PC-9 (cell line): Measurements from ENCODE around the gene JPH4. TPM values are rescaled to one million over a fixed set of nuclear protein-coding genes. Genes with fewer than 3 reads are reported as not detected.

Experiments used
- BruUV-seq: library from RNA; stranded (reverse); fragments of 400-500 nt; replicated peaks from 2 replicates; lab custom pipeline; 2021; lab: Mats Ljungman, UMichigan
- CTCF ChIA-PET: fragments of 300-600 bp; sonication (Branson Sonifier 250); formaldehyde crosslinking; loops from one replicate; lab custom pipeline; 2022; ENCODE audit warnings: antibody characterized with exemption; lab: Charles Lee
- POLR2A ChIA-PET: fragments of 300-600 bp; sonication (Branson Sonifier 250); formaldehyde crosslinking; loops from one replicate; lab custom pipeline; 2022; ENCODE audit warnings: antibody characterized with exemption; ENCODE audit not compliant: unreplicated experiment; lab: Charles Lee
- DNase-seq, 2 experiments: peaks; one replicate each; pipeline versions ENCODE4 v3.0.0 to v3.0.0-alpha.2; 2015 to 2022; ENCODE audit warnings: mixed read lengths in 1 of 2
- H2AFZ ChIP-seq: fragments of 200-600 bp; sonication (generic); 2 replicates; pipeline ENCODE4 v1.8.1; 2017; ENCODE audit warnings: antibody characterized with exemption
- H3F3A ChIP-seq: fragments of 200-600 bp; sonication (generic); 2 replicates; pipeline ENCODE4 v1.8.1; 2017; ENCODE audit warnings: antibody characterized with exemption, mild to moderate bottlenecking, low read depth; ENCODE audit not compliant: insufficient read depth
- H3K27ac ChIP-seq: fragments of 200-600 bp; sonication (generic); 2 replicates; pipeline ENCODE4 v1.6.1; 2016; ENCODE audit warnings: mixed run types
- H3K27me3 ChIP-seq: fragments of 200-600 bp; sonication (generic); 2 replicates; pipeline ENCODE4 v1.6.1; 2016; ENCODE audit warnings: low read depth, mixed run types; ENCODE audit not compliant: insufficient read depth
- H3K36me3 ChIP-seq: fragments of 200-600 bp; sonication (generic); 2 replicates; pipeline ENCODE4 v1.6.1; 2016; ENCODE audit warnings: low read depth, mixed run types
- H3K4me1 ChIP-seq: fragments of 200-600 bp; sonication (generic); replicated peaks from 2 replicates; pipeline ENCODE4 v1.6.1; 2016; ENCODE audit warnings: mixed run types; ENCODE audit not compliant: insufficient read depth
- H3K4me2 ChIP-seq: fragments of 200-600 bp; sonication (generic); 2 replicates; pipeline ENCODE4 v1.6.1; 2017; ENCODE audit warnings: mixed run types
- H3K4me3 ChIP-seq: fragments of 200-600 bp; sonication (generic); 2 replicates; pipeline ENCODE4 v1.6.1; 2016; ENCODE audit warnings: mixed run types
- H3K79me2 ChIP-seq: fragments of 200-600 bp; sonication (generic); 2 replicates; pipeline ENCODE4 v1.6.1; 2017; ENCODE audit warnings: low read depth, mixed run types
- H3K9me2 ChIP-seq: fragments of 200-600 bp; sonication (generic); 2 replicates; pipeline ENCODE4 v1.8.1; 2017; ENCODE audit warnings: mild to moderate bottlenecking; ENCODE audit not compliant: insufficient read depth
- H3K9me3 ChIP-seq: fragments of 200-600 bp; sonication (generic); 2 replicates; pipeline ENCODE4 v1.8.1; 2016; ENCODE audit warnings: low read depth; ENCODE audit not compliant: insufficient read depth
- H4K20me1 ChIP-seq: fragments of 200-600 bp; sonication (generic); 2 replicates; pipeline ENCODE4 v1.8.1; 2017; ENCODE audit not compliant: insufficient read depth
- CTCF ChIP-seq: fragments of 200-600 bp; sonication (generic); conservative IDR thresholded peaks from 2 replicates; pipeline ENCODE4 v1.6.1; 2017; ENCODE audit warnings: mixed run types, antibody characterized with exemption, mild to moderate bottlenecking, moderate library complexity
- EZH2 ChIP-seq: fragments of 200-600 bp; sonication (generic); IDR thresholded peaks from 2 replicates; pipeline ENCODE4 v1.8.0; 2017; ENCODE audit warnings: antibody characterized with exemption, low read depth
- intact Hi-C: fragments of 100-400 bp; cut with micrococcal nuclease; formaldehyde crosslinking; loops from one replicate; pipeline ENCODE4 v1.10.0; 2022; ENCODE audit not compliant: unreplicated experiment
- total RNA-seq: library from RNA; stranded (reverse); gene quantifications from 2 replicates; pipeline ENCODE4 v1.2.3, GENCODE V29; 2021

Gene JPH4
- total RNA-seq, 1 experiment from 2014 or later, result not detected

GRCh38 chr14:23558346-23559009, 20.1 kb downstream of the JPH4 start:
- TF ChIP-seq EZH2, result no peak
- TF ChIP-seq CTCF, result no peak
- no peaks in the 10 kb centered on the region; the same call in 1 of the 2 replicates for H4K20me1 ChIP-seq
- H3K9me3 ChIP-seq, result no peaks in the 10 kb centered on the region
- no peak overlapping the region; the same call in 1 of the 2 replicates for H3K4me2 ChIP-seq
- no peaks in the 10 kb centered on the region; the same call in 1 of the 2 replicates for H3K4me1 ChIP-seq
- no peak overlapping the region for H2AFZ ChIP-seq
- no TSS peak for BruUV-seq
- H3F3A ChIP-seq, result peaks cover 9% of the 10 kb centered on the region
- ChIA-PET CTCF (interaction anchor here (0.5 to 1.1 kb wide), 4 partner anchors 37 to 446 kb away, joined by 3 to 9 read pairs (median 4); no protein-coding TSS in a partner anchor), POLR2A (interaction anchor here (0.6 kb wide), 2 partner anchors 232 to 564 kb away, joined by 4 to 9 read pairs; no protein-coding TSS in a partner anchor)
- no peak overlapping the region for H3K27ac ChIP-seq
- H3K4me3 ChIP-seq, result no peak overlapping the region
- no peaks in the 10 kb centered on the region for H3K79me2 ChIP-seq
- no peaks in the 10 kb centered on the region for H3K36me3 ChIP-seq
- H3K9me2 ChIP-seq, result no peaks in the 10 kb centered on the region
- H3K27me3 ChIP-seq, result no peaks in the 10 kb centered on the region
- DNase-seq, result no peak
- intact Hi-C loops, result loop anchor here (5.0 kb wide), 1 partner anchor 231 kb away; no protein-coding TSS in a partner anchor

- Histone ChIP-seq H3K36me3 (no peaks in the 10 kb centered on the region), H3K4me1 (no peaks in the 10 kb centered on the region; the same call in 1 of the 2 replicates), H3K9me3 (no peaks in the 10 kb centered on the region), H3K27ac (no peak overlapping the region), H3K4me3 (no peak overlapping the region), H3K4me2 (peak overlapping the region; percentile 91), H3K79me2 (no peaks in the 10 kb centered on the region), H3F3A (peaks cover 9% of the 10 kb centered on the region), H3K27me3 (no peaks in the 10 kb centered on the region), H2AFZ (no peak overlapping the region), H4K20me1 (no peaks in the 10 kb centered on the region; the same call in 1 of the 2 replicates), H3K9me2 (no peaks in the 10 kb centered on the region)
- DNase-seq, result no peak
- intact Hi-C loops, result loop anchor here (5.0 kb wide), 1 partner anchor 231 kb away; no protein-coding TSS in a partner anchor
- BruUV-seq, result no TSS peak
- TF ChIP-seq EZH2, result no peak
- TF ChIP-seq CTCF, result no peak
- ChIA-PET POLR2A (interaction anchor here (0.6 kb wide), 3 partner anchors 15 to 563 kb away, joined by 3 to 9 read pairs (median 4); no protein-coding TSS in a partner anchor), CTCF (interaction anchor here (0.5 to 1.1 kb wide), 3 partner anchors 79 to 445 kb away, joined by 3 to 9 read pairs (median 3); no protein-coding TSS in a partner anchor)
Measured at GRCh38 chr14:23557946-23558345, 20.6 kb downstream of the JPH4 start.

- Histone ChIP-seq H2AFZ (no peak overlapping the region), H3K4me1 (no peaks in the 10 kb centered on the region; the same call in 1 of the 2 replicates), H3K4me2 (peak overlapping the region; percentile 91), H3K9me2 (no peaks in the 10 kb centered on the region), H3F3A (peaks cover 9% of the 10 kb centered on the region), H3K4me3 (peak overlapping the region; percentile 81; the same call in 1 of the 2 replicates), H3K36me3 (no peaks in the 10 kb centered on the region), H3K79me2 (no peaks in the 10 kb centered on the region), H3K9me3 (no peaks in the 10 kb centered on the region), H4K20me1 (no peaks in the 10 kb centered on the region; the same call in 1 of the 2 replicates), H3K27ac (no peak overlapping the region), H3K27me3 (no peaks in the 10 kb centered on the region)
- CTCF ChIA-PET, result interaction anchor here (1.1 kb wide), 1 partner anchor 437 kb away, joined by 3 read pairs; no protein-coding TSS in a partner anchor
- intact Hi-C loops, result loop anchor here (5.0 kb wide), 1 partner anchor 230 kb away; no protein-coding TSS in a partner anchor
- DNase-seq, result no peak
- TF ChIP-seq CTCF, result no peak
- TF ChIP-seq EZH2, result no peak
- POLR2A ChIA-PET, result interaction anchor here (0.6 kb wide), 2 partner anchors 16 to 231 kb away, joined by 3 to 9 read pairs; no protein-coding TSS in a partner anchor
- no TSS peak for BruUV-seq
Measured at GRCh38 chr14:23557521-23557920, 21.1 kb downstream of the JPH4 start.
